K562 (cell line): Measurements from ENCODE around the gene HERPUD2.

ENCODE experiments used
- ARNT ChIP-seq, 2 experiments: fragments of 450-650 bp; IDR thresholded peaks; 2 replicates each; pipeline ENCODE4 v1.6.1; 2016; ENCODE audit warnings: mild to moderate bottlenecking in 1 of 2
- CREBBP ChIP-seq: IDR thresholded peaks from one replicate; pipeline ENCODE4 v1.6.1; 2012; ENCODE audit warnings: low read depth, mild to moderate bottlenecking, control low read depth, inconsistent platforms, low read length
- HDGF ChIP-seq: fragments of 450-650 bp; IDR thresholded peaks from 2 replicates; pipeline ENCODE4 v1.6.1; 2016
- KLF10 ChIP-seq: fragments of 250-450 bp; sonication (Bioruptor Pico); IDR thresholded peaks from 2 replicates; pipeline ENCODE4 v1.6.1; 2021; ENCODE audit warnings: matching md5 sums
- NBN ChIP-seq: fragments of 450-650 bp; IDR thresholded peaks from 2 replicates; pipeline ENCODE4 v1.6.1; 2016; ENCODE audit warnings: low read depth, mild to moderate bottlenecking
- POLR2G ChIP-seq: fragments of 200-400 bp; formaldehyde crosslinking; IDR thresholded peaks from 2 replicates; pipeline ENCODE4 v1.6.1; 2017; ENCODE audit warnings: low read depth, mild to moderate bottlenecking, antibody characterized with exemption, low read length, moderate library complexity
- SETDB1 ChIP-seq: IDR thresholded peaks from one replicate; pipeline ENCODE4 v1.6.1; 2012; ENCODE audit warnings: low read length, control low read depth, inconsistent platforms
- SMARCA4 ChIP-seq: fragments of 450-650 bp; IDR thresholded peaks from 2 replicates; pipeline ENCODE4 v1.6.1; 2016
- ZKSCAN1 ChIP-seq: fragments of 150-350 bp; IDR thresholded peaks from 2 replicates; pipeline ENCODE4 v1.6.1; 2016; ENCODE audit warnings: low read depth, low read length
- ZNF12 ChIP-seq: sonication (generic); formaldehyde crosslinking; IDR thresholded peaks from 2 replicates; pipeline ENCODE4 v1.4.0; 2020; ENCODE audit warnings: mild to moderate bottlenecking, missing genetic modification reagents
- TF ChIP-seq, protein P1 (sequence below): fragments of 450-650 bp; formaldehyde crosslinking; conservative IDR thresholded peaks from 2 replicates; pipeline ENCODE4 v1.4.0; 2022; ENCODE audit warnings: mild to moderate bottlenecking, missing genetic modification characterization
- TF ChIP-seq, protein P2 (sequence below): sonication (generic); formaldehyde crosslinking; IDR thresholded peaks from 2 replicates; pipeline ENCODE4 v1.8.1; 2022; ENCODE audit warnings: missing genetic modification reagents
- TF ChIP-seq, protein P3 (sequence below), 3 experiments: IDR thresholded peaks in 2 of 3; conservative IDR thresholded peaks in 1 of 3; 2 replicates each; pipeline ENCODE4 v1.5.1; 2011 to 2012; ENCODE audit warnings: low read length in 3 of 3, mild to moderate bottlenecking in 3 of 3, control low read depth in 2 of 3, improper control_type of control experiment in 1 of 3, inconsistent platforms in 1 of 3, low read depth in 1 of 3, mixed read lengths in 1 of 3, moderate library complexity in 1 of 3; ENCODE audit not compliant: insufficient read depth in 2 of 3

DNA sequence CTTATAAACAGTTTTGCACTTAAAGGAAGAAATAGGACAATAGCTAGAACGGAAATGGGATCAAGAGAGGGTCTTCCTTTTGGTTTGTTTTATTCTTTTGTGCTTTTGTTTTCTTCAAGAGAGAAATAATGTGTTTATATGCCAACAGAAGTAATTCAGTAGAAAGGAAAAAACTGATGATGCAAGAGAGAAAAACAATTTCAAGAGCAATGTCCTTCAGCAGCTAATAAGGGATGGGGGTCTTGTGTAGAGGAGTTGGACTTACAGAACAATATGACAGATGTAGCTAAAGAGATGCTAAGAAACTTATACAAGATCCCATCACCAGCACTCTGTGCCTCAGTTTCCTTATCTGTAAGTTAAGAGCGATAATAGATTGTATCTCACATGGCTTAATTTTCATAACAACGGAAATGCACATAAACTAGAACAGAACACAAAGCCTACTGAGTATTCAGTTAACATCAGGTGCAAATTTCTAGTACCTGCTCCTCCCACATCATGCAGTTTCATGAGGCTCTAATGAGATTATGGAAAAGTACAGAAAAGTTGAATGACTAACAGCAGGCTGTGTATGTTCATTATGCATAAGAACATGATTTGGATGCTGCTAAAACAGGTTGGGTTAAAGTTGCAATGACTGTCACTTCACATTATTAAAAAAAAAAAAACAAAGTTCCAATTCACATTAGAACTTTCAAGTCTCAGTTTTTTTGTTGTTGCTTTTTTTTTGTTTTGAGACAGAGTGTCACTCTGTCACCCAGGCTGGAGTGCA, 17.2 kb downstream of the HERPUD2 start:
- TF ChIP-seq, protein P1, sequence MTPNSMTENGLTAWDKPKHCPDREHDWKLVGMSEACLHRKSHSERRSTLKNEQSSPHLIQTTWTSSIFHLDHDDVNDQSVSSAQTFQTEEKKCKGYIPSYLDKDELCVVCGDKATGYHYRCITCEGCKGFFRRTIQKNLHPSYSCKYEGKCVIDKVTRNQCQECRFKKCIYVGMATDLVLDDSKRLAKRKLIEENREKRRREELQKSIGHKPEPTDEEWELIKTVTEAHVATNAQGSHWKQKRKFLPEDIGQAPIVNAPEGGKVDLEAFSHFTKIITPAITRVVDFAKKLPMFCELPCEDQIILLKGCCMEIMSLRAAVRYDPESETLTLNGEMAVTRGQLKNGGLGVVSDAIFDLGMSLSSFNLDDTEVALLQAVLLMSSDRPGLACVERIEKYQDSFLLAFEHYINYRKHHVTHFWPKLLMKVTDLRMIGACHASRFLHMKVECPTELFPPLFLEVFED (CRISPR knock-in tag) = no peak
- no peak for TF ChIP-seq SMARCA4
- no peak for TF ChIP-seq POLR2G
- TF ChIP-seq ZKSCAN1 = no peak
- no peak for TF ChIP-seq ZNF12 (CRISPR knock-in tag)
- no peak for TF ChIP-seq CREBBP
- TF ChIP-seq ARNT (IDR thresholded peaks at IDR 0.05) = no peak
- TF ChIP-seq NBN = no peak
- no peak for TF ChIP-seq SETDB1
- TF ChIP-seq, protein P2, sequence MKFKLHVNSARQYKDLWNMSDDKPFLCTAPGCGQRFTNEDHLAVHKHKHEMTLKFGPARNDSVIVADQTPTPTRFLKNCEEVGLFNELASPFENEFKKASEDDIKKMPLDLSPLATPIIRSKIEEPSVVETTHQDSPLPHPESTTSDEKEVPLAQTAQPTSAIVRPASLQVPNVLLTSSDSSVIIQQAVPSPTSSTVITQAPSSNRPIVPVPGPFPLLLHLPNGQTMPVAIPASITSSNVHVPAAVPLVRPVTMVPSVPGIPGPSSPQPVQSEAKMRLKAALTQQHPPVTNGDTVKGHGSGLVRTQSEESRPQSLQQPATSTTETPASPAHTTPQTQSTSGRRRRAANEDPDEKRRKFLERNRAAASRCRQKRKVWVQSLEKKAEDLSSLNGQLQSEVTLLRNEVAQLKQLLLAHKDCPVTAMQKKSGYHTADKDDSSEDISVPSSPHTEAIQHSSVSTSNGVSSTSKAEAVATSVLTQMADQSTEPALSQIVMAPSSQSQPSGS (CRISPR knock-in tag) = no peak
- TF ChIP-seq, protein P3, sequence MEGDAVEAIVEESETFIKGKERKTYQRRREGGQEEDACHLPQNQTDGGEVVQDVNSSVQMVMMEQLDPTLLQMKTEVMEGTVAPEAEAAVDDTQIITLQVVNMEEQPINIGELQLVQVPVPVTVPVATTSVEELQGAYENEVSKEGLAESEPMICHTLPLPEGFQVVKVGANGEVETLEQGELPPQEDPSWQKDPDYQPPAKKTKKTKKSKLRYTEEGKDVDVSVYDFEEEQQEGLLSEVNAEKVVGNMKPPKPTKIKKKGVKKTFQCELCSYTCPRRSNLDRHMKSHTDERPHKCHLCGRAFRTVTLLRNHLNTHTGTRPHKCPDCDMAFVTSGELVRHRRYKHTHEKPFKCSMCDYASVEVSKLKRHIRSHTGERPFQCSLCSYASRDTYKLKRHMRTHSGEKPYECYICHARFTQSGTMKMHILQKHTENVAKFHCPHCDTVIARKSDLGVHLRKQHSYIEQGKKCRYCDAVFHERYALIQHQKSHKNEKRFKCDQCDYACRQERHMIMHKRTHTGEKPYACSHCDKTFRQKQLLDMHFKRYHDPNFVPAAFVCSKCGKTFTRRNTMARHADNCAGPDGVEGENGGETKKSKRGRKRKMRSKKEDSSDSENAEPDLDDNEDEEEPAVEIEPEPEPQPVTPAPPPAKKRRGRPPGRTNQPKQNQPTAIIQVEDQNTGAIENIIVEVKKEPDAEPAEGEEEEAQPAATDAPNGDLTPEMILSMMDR (IDR thresholded peaks at IDR 0.05 in 2 of 3, conservative IDR thresholded peaks at IDR 0.05 in 1 of 3; ENCODE audit: insufficient read depth in 2 of 3, low read depth in 1 of 3, low read length in 3 of 3) = no peak
- no peak for TF ChIP-seq KLF10 (CRISPR knock-in tag)
- no peak for TF ChIP-seq HDGF
